Spleen (tissue), 11 donors: ENCODE results near the gene NBEA. TPM values are rescaled to one million over a fixed set of nuclear protein-coding genes. Genes with fewer than 3 reads are reported as not detected.
"Not testable (repeated sequence)": the region's sequence is repeated elsewhere in the genome, so short reads cannot be mapped to it uniquely, and the experiment has no call there.

ENCODE experiments used
- DNase-seq: peaks from one replicate; pipeline ENCODE4 v3.0.0-alpha.2; 2020
- H3K27ac ChIP-seq, 8 donors: fragments of 200-600 bp; sonication (generic) in 7 of 8; 1 replicate in 4 of 8; 2 replicates in 4 of 8; pipeline versions ENCODE4 v1.5.0 to v1.8.0; 2016 to 2021; ENCODE audit warnings: inconsistent platforms in 4 of 8, mild to moderate bottlenecking in 4 of 8, moderate library complexity in 1 of 8
- H3K27me3 ChIP-seq, 7 donors: fragments of 200-600 bp; sonication (generic) in 6 of 7; replicated peaks in 1 of 7; 1 replicate in 4 of 7; 2 replicates in 3 of 7; pipeline versions ENCODE4 v1.5.0 to v1.8.0; 2016 to 2021; ENCODE audit warnings: inconsistent platforms in 3 of 7, mild to moderate bottlenecking in 1 of 7
- H3K36me3 ChIP-seq, 6 donors: fragments of 200-600 bp; sonication (generic) in 5 of 6; 1 replicate in 4 of 6; 2 replicates in 2 of 6; pipeline versions ENCODE4 v1.5.0 to v1.8.0; 2016 to 2021; ENCODE audit warnings: inconsistent platforms in 2 of 6
- H3K4me1 ChIP-seq, 6 donors: fragments of 200-600 bp; sonication (generic) in 5 of 6; 1 replicate in 3 of 6; 2 replicates in 3 of 6; pipeline versions ENCODE4 v1.5.0 to v1.8.0; 2016 to 2021; ENCODE audit warnings: inconsistent platforms in 3 of 6
- H3K4me3 ChIP-seq, 8 donors: fragments of 200-600 bp; sonication (generic) in 7 of 8; 1 replicate in 4 of 8; 2 replicates in 4 of 8; pipeline versions ENCODE4 v1.5.0 to v1.8.0; 2016 to 2021; ENCODE audit warnings: inconsistent platforms in 4 of 8, mild to moderate bottlenecking in 4 of 8, moderate library complexity in 2 of 8
- H3K9me3 ChIP-seq, 8 donors: fragments of 200-600 bp; sonication (generic) in 7 of 8; 1 replicate in 4 of 8; 2 replicates in 4 of 8; pipeline versions ENCODE4 v1.5.0 to v1.8.0; 2016 to 2021; ENCODE audit warnings: inconsistent platforms in 4 of 8
- POLR2A ChIP-seq, 3 donors: fragments of 450-650 bp; IDR thresholded peaks; one replicate each; pipeline ENCODE4 v1.5.1; 2017; ENCODE audit warnings: antibody characterized with exemption in 3 of 3, mild to moderate bottlenecking in 1 of 3
- POLR2AphosphoS5 ChIP-seq, 3 donors: sonication (generic); formaldehyde crosslinking; IDR thresholded peaks; one replicate each; pipeline ENCODE4 v1.5.1; 2017; ENCODE audit warnings: antibody characterized with exemption in 3 of 3
- WGBS, 5 donors: extraction: QIAGEN DNeasy Blood & Tissue Kit in 3 of 5; methylation state at CpG; one replicate each; pipeline versions ENCODE4 v1.1.5 to v1.1.7; 2013 to 2018; 5-methylcytosine and 5-hydroxymethylcytosine counted together
- intact Hi-C: fragments of 100-400 bp; cut with DNase I; formaldehyde crosslinking; loops from one replicate; pipeline ENCODE4 v1.15.0; 2023; ENCODE audit warnings: low total_unique reads
- polyA plus RNA-seq, 3 donors: library from polyadenylated mRNA; stranded (reverse); fragments of 200-250 nt; gene quantifications; one replicate each; pipeline ENCODE4 v1.2.1, GENCODE V29; 2013
- total RNA-seq, 7 donors: library from RNA; depleted of rRNA in 3 of 7; stranded (reverse); fragments of >200 nt in 3 of 7; fragmentation: NEBNext Ultra II Directional in 4 of 7; extraction: Animal tissue kit (Norgen Biotek cat#: 25700) in 4 of 7; gene quantifications; one replicate each; pipeline versions ENCODE4 v1.1.0 to v1.2.1, GENCODE V29; 2016 to 2021
- TF ChIP-seq, protein P1 (sequence below), 11 experiments: fragments of 200-600 bp in 7 of 11; fragments of 450-650 bp in 4 of 11; sonication (generic) in 4 of 11; IDR thresholded peaks in 8 of 11; conservative IDR thresholded peaks in 3 of 11; 1 replicate in 7 of 11; 2 replicates in 4 of 11; pipeline versions ENCODE4 v1.4.0 to v1.8.0; 2016 to 2021; ENCODE audit warnings: antibody characterized with exemption in 11 of 11, inconsistent platforms in 4 of 11, mild to moderate bottlenecking in 1 of 11
- donor health status: healthy with polysubstance abuse.
- donor health status: DM: no; HTN: no; CAD: no; lungs with moderate emphysema.
- donor health status: DM: no; HTN: no; CAD: no.
- donor health status: Bipolar disorder and iron deficiency.
- donor health status: healthy.
- donor health status: DM: no; HTN: no; CAD: no.
- donor health status: DM: yes; HTN: yes; CAD: no.

The NBEA gene
- total and polyA plus RNA-seq, 10 donors = 1.8 to 27.7 (median 12.9) TPM

DNA sequence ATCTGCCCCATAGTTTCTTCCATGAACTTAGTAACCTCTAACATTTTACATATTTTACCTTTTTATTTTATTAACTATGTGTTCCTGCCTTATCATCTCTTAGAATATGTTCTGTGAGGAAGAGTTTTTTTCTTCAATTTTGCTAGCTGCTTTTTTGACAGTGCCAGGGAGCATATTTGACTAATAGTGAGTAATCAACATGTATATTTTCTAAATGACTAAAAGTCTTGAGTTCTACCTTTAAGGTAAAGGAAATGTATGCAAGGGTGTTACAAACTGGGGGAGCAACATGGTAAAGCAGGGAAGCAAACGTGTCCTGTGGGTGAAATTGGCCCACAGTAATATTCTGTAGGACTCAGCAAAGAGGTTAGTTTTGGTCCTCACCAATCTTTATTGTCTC, 165.5 kb downstream of the NBEA start:
- TF ChIP-seq, protein P1, sequence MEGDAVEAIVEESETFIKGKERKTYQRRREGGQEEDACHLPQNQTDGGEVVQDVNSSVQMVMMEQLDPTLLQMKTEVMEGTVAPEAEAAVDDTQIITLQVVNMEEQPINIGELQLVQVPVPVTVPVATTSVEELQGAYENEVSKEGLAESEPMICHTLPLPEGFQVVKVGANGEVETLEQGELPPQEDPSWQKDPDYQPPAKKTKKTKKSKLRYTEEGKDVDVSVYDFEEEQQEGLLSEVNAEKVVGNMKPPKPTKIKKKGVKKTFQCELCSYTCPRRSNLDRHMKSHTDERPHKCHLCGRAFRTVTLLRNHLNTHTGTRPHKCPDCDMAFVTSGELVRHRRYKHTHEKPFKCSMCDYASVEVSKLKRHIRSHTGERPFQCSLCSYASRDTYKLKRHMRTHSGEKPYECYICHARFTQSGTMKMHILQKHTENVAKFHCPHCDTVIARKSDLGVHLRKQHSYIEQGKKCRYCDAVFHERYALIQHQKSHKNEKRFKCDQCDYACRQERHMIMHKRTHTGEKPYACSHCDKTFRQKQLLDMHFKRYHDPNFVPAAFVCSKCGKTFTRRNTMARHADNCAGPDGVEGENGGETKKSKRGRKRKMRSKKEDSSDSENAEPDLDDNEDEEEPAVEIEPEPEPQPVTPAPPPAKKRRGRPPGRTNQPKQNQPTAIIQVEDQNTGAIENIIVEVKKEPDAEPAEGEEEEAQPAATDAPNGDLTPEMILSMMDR (IDR thresholded peaks at IDR 0.05 in 8 of 11, conservative IDR thresholded peaks at IDR 0.05 in 3 of 11) = no peak
- no peak for TF ChIP-seq POLR2A (IDR thresholded peaks at IDR 0.05)
- TF ChIP-seq POLR2AphosphoS5 (IDR thresholded peaks at IDR 0.05) = no peak
- WGBS, 5 donors = 70 to 86% (median 81%) methylated on average over 1 of the region's 1 CpG
- intact Hi-C loops = no loop called here

DNA sequence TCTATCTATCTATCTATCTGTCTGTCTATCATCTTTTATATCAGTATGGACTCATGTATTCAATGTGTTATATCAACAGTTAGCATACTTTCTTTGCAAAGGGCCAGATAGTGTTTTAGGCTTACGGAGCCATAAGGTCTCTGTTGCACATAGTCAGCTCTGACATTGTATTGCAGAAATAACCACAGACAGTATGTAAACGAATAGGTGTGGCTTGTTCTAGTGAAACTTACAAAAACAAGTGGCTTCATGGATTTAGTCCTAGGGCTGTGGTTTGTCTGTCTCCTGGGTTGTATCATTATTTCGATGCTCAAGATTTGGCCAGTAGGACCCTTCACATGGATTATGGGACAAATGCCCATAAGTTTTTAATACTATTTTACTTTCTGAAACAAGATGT, 171.5 kb downstream of the NBEA start:
- intact Hi-C loops = not testable (repeated sequence)

More for the DNA sequence above, 165.5 kb downstream of the NBEA start:
- H3K9me3 ChIP-seq = no peaks in the 10 kb centered on the region
- no peak overlapping the region for H3K27ac ChIP-seq
- H3K4me3 ChIP-seq = no peak overlapping the region
- no peaks in the 10 kb centered on the region for H3K27me3 ChIP-seq
- no peaks in the 10 kb centered on the region for H3K36me3 ChIP-seq
- no peaks in the 10 kb centered on the region for H3K4me1 ChIP-seq
- no peak for DNase-seq

DNA sequence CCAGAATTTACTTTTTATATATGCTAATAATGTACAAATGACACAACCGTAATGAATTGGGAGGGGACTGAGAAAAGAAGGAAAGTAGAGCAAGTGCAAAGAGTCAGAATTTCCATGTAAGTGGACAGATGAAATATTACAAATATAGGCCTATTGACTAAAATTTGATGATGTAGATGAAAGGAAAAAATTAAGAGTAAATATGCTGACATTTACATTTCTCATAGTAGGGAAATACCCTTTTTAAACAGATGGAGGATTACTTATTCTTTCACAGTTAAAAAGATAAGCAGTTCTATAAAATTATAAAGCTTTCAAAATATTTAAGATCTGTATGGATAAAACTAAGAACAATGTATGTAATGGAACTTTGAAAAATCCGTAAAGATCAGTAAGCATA, 185.4 kb downstream of the NBEA start:
- WGBS, 5 donors = 69 to 95% (median 91%) methylated on average over 2 of the region's 2 CpGs
- TF ChIP-seq, protein P1 (IDR thresholded peaks at IDR 0.05 in 8 of 11, conservative IDR thresholded peaks at IDR 0.05 in 3 of 11) = no peak
- TF ChIP-seq POLR2A (IDR thresholded peaks at IDR 0.05) (no peak), POLR2AphosphoS5 (IDR thresholded peaks at IDR 0.05) (no peak)
- Histone ChIP-seq H3K4me1 (no peaks in the 10 kb centered on the region), H3K27me3 (no peaks in the 10 kb centered on the region), H3K4me3 (no peak overlapping the region), H3K27ac (no peak overlapping the region), H3K9me3 (no peaks in the 10 kb centered on the region), H3K36me3 (no peaks in the 10 kb centered on the region)
- DNase-seq = no peak
- intact Hi-C loops = no loop called here

More for the DNA sequence above, 171.5 kb downstream of the NBEA start:
- H3K36me3 ChIP-seq, H3K4me1 ChIP-seq, H3K4me3 ChIP-seq, H3K27ac ChIP-seq, H3K27me3 ChIP-seq, H3K9me3 ChIP-seq, DNase-seq: not testable (repeated sequence)
- WGBS, 5 donors = 84 to 92% (median 88%) methylated on average over 3 of the region's 3 CpGs

DNA sequence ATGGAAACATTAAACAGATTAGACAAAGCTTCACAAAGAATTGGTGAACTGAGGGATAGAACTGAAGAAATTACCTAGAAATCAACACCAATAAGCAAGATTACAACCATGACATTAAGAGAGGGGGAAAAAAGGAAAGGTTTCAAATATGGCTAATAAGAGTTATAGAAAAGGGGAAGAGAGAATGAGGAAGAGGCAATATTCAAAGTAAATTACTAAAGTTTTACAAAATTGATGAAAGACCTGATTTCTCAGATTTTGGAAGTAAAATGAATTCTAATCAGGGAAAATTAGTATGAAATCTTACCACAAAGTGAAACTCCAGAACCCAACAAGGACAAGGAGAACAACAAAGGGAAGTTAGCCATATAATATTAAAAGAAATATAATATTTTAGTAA, 187.4 kb downstream of the NBEA start:
- Histone ChIP-seq H3K4me3 (no peak overlapping the region), H3K9me3 (no peaks in the 10 kb centered on the region), H3K27me3 (no peaks in the 10 kb centered on the region), H3K36me3 (no peaks in the 10 kb centered on the region), H3K4me1 (no peaks in the 10 kb centered on the region), H3K27ac (no peak overlapping the region)
- DNase-seq = no peak
- intact Hi-C loops = no loop called here
- TF ChIP-seq POLR2A (IDR thresholded peaks at IDR 0.05) (no peak), POLR2AphosphoS5 (IDR thresholded peaks at IDR 0.05) (no peak)
- TF ChIP-seq, protein P1 (IDR thresholded peaks at IDR 0.05 in 8 of 11, conservative IDR thresholded peaks at IDR 0.05 in 3 of 11) = no peak

DNA sequence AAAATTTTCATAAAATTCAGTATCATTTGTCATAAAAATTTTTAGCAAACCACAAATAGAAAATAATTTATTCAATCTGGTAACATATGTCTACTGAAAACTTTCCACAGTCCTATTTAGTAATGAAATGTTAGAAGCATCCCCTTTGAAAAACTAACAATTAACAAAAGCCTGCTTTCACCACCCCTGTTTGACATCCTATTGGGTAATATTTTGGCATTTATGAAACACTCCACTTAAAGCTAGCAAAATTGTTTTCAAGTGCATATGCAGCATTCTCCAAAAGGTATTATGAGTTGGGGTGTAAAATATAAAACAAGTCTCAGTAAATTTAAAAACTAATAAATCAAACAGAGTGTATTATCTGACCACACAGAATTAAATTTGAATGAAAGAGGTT, 189.4 kb downstream of the NBEA start:
- Histone ChIP-seq H3K4me3 (no peak overlapping the region), H3K9me3 (no peaks in the 10 kb centered on the region), H3K4me1 (no peaks in the 10 kb centered on the region), H3K36me3 (no peaks in the 10 kb centered on the region), H3K27ac (no peak overlapping the region), H3K27me3 (no peaks in the 10 kb centered on the region)
- intact Hi-C loops = no loop called here
- no peak for DNase-seq
- no peak for TF ChIP-seq POLR2AphosphoS5 (IDR thresholded peaks at IDR 0.05)
- no peak for TF ChIP-seq POLR2A (IDR thresholded peaks at IDR 0.05)
- TF ChIP-seq, protein P1 (IDR thresholded peaks at IDR 0.05 in 8 of 11, conservative IDR thresholded peaks at IDR 0.05 in 3 of 11) = no peak
